GM19351 (cell line): ENCODE results near the gene PLCB2.

ENCODE experiments used
- ATAC-seq: cut with Tn5 transposase; IDR thresholded peaks from one replicate; pipeline ENCODE4 v1.9.1; 2021; ENCODE audit warnings: mild to moderate bottlenecking, moderate library complexity; ENCODE audit not compliant: unreplicated experiment

PLCB2 gene

DNA sequence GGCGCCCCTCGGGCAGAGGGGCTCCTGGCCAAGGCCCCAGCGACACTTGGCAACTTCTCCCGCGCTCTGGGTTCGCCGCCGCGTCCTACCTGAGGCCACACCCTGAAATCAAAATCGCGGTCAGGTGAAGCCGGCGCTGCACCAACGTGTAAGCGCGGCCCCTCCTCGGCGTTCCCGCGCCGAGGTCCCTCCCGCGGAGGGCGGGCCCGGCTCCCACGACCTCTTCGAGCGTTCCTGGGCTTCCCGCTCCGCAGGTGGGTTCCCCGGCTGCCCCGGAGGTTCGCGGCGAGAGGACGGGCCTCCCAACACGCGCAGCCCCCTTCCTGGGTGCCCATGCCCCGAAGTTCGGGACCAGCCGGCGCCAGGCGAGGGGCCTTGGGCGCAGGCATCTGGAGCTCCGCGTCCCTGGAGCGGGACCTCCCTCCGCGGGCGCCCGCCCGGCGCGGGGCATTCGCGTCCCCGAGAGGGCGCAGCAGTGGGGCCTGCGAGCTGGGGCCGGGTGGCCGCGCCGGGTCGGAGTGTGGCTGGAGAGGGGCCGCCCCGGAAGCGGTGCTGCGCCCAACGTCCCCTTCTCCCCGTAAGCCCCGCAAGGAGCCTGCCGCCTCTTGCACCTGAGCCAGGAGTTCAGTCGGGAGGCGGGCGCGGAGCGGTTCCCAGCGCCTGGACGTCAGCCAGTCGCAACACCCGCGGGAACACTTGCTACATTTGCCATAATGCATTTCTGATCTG, 55.1 kb downstream of the PLCB2 start:
- ATAC-seq: no peak

DNA sequence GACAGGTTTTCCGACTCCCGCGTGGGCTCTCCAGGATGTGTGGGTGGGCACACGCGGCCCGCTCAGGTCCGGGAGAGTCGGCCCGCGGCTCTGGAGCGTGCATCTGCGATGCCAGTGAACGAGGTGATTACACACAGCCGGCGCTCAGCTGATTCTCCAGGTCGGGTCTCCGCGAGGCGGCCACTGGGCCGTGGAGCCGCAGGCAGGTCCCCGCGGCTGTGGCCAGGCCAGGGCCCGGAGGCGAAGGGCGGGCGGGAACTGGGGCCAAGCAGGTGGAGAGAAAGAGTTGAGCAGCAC, 55.6 kb downstream of the PLCB2 start:
- ATAC-seq: no peak

DNA sequence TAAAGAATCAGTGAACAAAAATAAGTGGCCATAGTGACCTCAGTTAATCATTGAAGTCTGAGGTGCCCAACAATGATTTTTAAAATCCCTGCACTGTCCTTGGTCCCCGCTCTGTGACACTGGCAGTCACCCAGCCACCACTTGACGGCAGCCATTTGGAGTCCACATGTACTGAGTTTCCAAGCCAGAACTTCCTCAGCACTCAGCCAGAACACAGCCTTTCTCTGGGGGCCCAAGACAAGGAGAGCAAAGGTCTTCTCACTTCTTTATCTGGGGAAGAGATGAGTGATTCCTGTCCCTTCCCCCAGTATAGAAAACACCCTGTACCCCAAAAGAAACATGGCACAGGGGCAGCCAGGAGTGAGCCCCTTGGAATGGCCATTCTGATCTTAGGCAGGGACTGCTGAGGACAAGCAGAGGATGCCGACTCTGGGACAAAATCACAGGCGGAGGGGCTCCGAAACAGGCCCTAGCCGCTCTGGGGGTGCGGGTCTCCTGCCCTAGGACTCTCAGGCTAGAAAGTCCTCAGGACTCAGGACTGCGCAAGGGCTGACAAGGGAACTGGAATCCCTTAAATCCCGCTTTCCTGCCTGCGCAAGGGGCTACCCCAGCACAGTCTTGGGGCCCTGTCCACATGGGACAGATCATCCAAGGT, 56.1 kb downstream of the PLCB2 start:
- no peak for ATAC-seq

DNA sequence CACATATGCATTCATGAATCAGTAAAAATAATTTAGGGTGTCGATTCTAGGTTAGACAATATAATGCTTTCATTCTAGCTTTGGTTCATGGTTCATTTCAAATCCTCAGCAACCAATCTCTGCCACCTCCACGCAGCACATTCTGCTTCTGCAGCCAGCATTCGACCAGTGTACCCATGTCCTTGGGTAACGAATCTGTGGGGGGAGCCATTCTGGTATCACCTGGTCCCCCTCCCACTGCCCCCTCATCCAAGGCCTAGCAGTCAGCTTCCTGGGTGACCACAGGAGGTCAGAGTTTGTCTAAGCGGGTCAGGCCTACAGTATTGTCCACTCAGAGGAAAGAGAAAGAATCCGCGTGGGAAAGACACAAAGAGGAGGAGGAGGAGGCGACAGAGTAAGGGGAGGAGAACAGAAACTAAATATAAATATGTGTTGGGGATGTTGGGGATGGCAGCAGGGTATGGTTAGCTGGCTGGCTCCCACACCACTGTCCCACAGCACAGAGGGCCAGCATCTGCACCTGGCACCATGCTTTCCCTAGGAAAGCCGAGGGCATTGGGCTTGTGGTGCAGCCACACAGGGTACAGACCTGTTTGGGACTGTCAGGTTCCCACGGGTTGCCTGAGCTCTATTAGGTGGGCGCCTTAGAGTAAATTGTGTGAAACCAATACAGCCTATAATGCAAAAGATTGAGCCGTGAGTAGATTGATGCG, 56.8 kb downstream of the PLCB2 start:
- ATAC-seq: no peak

DNA sequence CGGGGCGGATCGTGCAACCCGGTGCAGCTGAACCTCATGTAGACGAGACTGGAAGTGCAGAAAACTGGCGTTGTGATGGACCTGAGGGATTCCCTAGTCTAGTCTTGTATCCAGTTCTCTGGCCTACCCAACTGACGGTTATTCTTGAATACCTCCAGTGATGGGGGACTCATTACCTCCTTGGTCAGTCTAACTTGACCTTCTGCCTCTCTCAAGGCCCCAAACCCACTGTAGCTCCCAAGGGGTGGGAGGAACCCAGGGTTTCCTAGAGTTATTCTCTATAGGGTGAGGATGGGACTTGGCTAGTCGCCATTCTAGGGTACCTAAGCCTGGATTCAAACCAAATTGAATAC, 57.5 kb downstream of the PLCB2 start:
- ATAC-seq: no peak

- ATAC-seq: no peak
Observed at GRCh38 chr15:40249477-40250303, 58.0 kb downstream of the PLCB2 start.

DNA sequence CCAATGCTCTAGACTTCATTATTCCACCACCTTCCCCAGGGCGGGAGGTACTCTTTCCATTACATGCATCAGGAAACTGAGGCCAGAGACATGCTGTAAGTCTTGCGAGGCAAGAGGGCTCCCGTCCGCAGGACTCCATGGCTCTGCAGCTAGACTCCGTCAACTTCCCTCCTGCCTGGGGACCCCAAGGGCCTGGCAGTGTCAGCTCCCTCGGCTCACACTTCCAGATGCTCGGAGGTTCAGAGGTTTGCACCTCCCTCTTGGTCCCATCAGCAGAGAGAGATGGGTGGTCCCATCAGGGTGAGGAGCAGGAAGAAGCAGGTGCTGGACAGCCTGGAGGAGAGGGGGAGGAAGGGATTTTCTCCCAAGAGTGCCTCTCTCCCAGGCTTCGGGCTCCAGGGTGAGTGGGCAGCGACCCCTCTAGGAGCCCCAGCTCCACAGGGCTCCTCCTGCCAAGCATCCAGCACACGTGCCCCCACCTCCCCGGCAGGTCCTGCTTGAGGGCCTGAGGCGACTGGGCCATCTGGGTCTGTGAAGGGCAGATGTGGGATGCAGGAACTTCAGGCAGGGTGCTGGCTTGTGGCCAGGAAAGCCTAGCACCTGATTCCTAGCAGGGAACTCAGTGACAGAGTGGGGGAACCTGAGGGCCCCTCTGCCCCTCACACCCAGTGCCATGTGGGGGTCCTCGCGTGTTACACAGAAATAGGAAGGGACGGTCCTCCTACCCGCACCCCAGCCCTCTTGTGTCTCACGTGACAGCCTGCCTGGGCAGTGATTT, 59.5 kb downstream of the PLCB2 start:
- ATAC-seq: no peak

GRCh38 chr15:40247406-40247971, 60.2 kb downstream of the PLCB2 start:
- ATAC-seq: no peak

DNA sequence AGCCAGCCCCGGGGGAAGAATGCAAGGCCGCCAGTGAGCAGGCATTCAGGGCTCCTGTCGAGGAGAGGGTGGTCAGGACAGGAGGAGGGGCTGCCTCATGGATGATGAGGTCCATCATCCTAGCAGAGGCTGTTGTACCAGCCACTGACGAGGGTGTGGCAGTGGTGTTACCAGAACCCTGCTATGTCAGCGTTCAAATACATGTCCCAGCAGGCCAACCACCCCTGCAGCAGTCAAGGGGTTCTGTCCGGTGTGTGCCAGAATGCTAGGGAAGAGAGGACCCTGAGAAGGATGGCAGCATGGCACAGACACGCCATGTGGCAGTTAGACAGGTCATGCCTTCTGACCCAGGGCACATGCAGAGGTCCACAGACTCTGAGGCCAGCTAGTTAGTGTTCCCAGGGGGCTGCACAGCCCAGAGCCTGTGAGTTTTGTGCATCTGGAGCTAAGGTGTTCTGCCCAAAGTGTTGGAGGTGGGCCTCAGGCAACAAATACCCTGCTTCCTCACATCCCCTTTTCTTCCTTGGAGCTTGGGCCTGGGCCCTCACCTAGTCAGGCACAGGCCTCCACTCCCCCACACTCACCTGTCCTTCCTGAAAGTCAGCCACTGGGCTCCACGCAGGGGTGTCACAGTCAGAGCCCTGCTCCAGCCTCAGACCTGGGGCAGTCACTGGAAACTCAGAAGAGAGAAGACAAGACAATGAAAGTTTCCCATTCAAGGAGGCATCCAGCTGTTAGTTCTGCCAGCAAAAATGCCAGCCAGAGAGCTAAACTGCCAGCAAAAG, 61.0 kb downstream of the PLCB2 start:
- no peak for ATAC-seq

DNA sequence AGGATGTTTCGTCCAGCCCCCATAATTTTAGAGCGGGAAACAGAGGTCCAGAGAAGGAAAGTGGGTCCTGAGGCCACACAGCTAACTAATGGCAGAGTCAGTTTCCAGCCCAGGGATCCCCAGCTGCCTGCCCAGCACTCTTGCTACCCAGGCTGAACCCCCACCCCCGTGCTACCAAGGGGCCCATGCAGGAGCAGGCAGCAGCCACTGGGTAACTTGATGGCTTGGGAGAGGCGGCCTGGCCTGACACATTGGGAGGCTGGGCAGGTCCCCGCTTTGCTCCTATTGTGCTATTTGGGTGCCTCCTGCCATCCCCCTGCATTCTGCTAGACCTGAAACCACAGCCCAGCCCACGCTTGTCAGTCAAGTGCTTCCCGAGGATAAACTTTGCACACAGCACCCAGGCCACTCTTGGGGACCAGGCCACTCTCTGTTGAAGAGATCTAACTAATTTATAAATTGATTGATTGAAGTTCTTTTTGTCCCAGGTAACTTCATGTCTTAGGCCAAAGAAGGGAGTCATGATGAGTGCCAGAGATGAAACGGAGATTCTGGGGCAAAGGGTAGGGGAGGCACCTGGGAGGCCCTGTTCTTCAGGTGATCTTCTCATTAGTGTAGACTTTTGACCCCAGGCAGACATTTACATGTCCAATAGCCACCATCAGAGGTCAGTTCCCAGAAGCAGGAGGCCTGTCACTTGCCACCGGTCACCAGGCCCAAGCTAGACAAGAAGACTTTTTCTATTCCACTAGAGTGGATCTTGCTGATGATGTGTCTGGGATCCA, 61.9 kb downstream of the PLCB2 start:
- no peak for ATAC-seq

- ATAC-seq: no peak
Observed at GRCh38 chr15:40244961-40245523, 62.7 kb downstream of the PLCB2 start.

GRCh38 chr15:40243126-40243810, 64.5 kb downstream of the PLCB2 start:
- no peak for ATAC-seq

- ATAC-seq: no peak
Observed at GRCh38 chr15:40242601-40243000, 65.1 kb downstream of the PLCB2 start.

GRCh38 chr15:40242213-40242599, 65.5 kb downstream of the PLCB2 start:
- no peak for ATAC-seq

DNA sequence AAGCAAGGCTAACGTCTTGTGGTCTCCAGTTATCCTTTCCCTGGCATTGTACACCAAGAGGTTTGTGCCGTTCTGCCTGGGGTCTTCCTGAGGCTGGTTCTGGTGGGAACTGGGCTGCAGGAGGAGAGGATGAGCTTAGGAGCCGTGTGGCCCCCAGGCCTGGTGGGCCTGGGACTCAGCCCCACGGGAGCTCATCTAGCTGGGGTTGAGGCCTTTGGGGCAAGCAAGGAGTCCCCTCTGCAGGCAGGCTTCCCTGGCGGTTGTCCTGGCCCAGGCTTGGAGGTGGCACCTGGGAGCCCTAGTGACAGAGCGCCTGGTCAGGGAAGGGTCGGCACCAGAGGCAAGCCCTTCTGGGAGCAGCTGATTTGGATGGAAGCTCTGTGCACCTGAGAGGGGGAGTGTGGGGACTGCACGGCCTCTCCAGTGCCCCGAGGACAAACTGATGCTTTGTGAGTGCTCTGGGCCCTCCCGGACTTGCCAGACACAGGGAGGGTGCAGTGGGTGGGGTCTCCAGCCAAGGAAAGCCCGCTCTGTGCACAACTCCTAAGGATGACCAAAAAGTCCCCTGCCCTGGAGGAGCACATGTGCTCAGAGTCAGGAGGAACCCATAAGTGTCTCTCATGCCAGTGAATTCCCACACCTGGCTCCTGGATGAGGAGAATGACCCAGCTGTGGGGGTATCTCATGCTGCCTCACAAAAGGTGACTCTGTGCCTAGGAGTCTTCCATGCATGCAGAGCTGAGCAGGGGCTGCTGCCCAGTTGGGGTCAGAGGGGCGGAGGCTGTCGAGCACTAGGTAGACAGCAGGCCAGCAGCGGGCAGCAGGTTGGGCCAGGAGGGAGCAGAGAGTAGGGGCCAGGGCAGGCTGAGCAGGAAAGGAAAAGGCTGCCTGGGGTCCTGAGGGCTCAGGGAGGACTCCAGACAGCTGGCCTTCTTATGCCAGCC, 66.2 kb downstream of the PLCB2 start:
- no peak for ATAC-seq

DNA sequence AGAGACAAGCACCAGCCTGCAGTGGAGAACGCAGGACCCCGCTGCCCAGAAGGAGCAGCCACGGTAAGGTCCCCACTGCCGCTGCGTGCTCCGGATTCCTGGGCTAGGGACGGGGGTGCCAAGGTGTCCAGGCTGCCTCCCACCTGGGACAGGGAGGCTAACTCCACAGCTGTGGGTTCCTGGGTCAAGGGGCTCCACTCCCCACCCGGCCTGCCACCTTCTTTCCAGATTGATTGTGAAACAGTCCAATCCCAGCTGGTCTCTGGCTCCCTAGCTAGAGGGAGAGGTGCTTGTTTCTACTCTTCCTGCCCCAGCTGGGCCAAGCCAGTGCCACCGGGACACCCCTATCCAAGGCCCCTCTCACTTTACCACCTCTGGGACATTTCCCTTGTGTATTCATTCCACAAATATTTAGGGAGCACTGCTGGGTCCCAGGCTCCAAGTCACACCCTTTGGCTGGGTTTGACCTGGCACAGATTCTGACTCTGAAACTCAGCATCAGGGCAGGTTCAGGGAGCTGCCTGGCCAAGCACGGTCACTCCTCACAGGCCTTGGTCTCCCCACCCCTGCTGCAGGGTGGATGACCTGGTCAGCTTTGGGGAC, 67.0 kb downstream of the PLCB2 start:
- no peak for ATAC-seq
